Activated CD4-positive, alpha-beta T cell treated with anti-CD3 and anti-CD28 coated beads for 36 hours (primary cell): ENCODE measurements around the gene NFASC. TPM values are rescaled to one million over a fixed set of nuclear protein-coding genes. Genes with fewer than 3 reads are reported as not detected.

ENCODE experiments used
- ATAC-seq: fragments of 200-7000 bp; cut with Tn5 transposase; one replicate; pipeline ENCODE4 v1.10.0; 2021; ENCODE audit warnings: mild to moderate bottlenecking, moderate library complexity
- CTCF ChIA-PET: fragments of 350-600 bp; sonication (Branson Sonifier 250); formaldehyde crosslinking; loops from one replicate; lab custom pipeline; 2021; ENCODE audit warnings: antibody characterized with exemption; lab: Charles Lee
- POLR2A ChIA-PET: fragments of 350-600 bp; sonication (Branson Sonifier 250); formaldehyde crosslinking; loops from one replicate; lab custom pipeline; 2021; ENCODE audit warnings: antibody characterized with exemption, inconsistent platforms; lab: Charles Lee
- DNase-seq: peaks from one replicate; pipeline ENCODE4 v3.0.0-alpha.2; 2020
- H3K27ac Mint-ChIP-seq: one replicate; pipeline ENCODE4 v1.8.0; 2021; ENCODE audit warnings: mixed read lengths
- H3K27me3 Mint-ChIP-seq: one replicate; pipeline ENCODE4 v1.8.0; 2021; ENCODE audit warnings: mixed read lengths
- H3K36me3 Mint-ChIP-seq: one replicate; pipeline ENCODE4 v1.8.0; 2021; ENCODE audit warnings: low read depth, mixed read lengths
- H3K4me1 Mint-ChIP-seq: one replicate; pipeline ENCODE4 v1.8.0; 2021; ENCODE audit warnings: mixed read lengths
- H3K4me3 Mint-ChIP-seq: one replicate; pipeline ENCODE4 v1.8.0; 2021; ENCODE audit warnings: mild to moderate bottlenecking, moderate library complexity, mixed read lengths
- H3K9me3 Mint-ChIP-seq: one replicate; pipeline ENCODE4 v1.8.0; 2021; ENCODE audit warnings: low read depth, mixed read lengths
- intact Hi-C, 2 experiments: fragments of 100-400 bp; cut with DNase I in 1 of 2; cut with micrococcal nuclease in 1 of 2; formaldehyde crosslinking; loops; one replicate each; pipeline versions ENCODE4 v1.14.2 to v1.15.1; 2022 to 2024; cut with DNase I, micrococcal nuclease
- total RNA-seq, 2 experiments: library from RNA; stranded (reverse); gene quantifications; one replicate each; pipeline ENCODE4 v1.2.3, GENCODE V29; 2021

NFASC gene
- total RNA-seq, 2 experiments from 2014 or later = 0.33 to 0.48 TPM

DNA sequence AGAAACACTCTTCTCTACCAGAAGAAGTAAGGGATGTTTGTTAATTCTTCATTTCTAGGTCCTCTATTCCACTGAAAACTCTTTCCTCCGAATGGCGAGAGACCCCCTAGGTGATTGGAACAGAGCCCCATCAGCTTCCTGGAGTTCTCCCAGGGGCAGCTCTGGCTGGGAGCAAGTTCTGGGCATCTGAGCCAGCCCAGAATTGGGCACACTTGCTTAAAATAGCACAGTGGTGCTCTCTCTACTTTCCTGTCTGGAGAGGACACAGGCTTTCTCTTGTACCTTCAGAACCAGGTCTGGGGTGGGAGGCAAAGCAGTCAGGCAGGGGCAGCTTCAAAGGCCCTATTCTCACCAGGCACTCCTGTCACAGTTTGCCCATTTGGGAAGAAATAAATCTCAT lies 89.2 kb downstream of the NFASC start:
- DNase-seq (no peak), ATAC-seq (no peak)
- ChIA-PET POLR2A (no interaction called here), CTCF (interaction anchor here (0.7 to 1.5 kb wide), 3 partner anchors 18 to 1920 kb away, joined by 3 to 5 read pairs (median 5); no protein-coding TSS in a partner anchor)
- H3K4me1 Mint-ChIP-seq = no peaks in the 10 kb centered on the region
- H3K27ac Mint-ChIP-seq = no peak overlapping the region
- intact Hi-C loops = no loop called here
- peaks cover 18% of the 10 kb centered on the region for H3K27me3 Mint-ChIP-seq
- H3K9me3 Mint-ChIP-seq = no peaks in the 10 kb centered on the region
- H3K36me3 Mint-ChIP-seq = no peaks in the 10 kb centered on the region
- no peak overlapping the region for H3K4me3 Mint-ChIP-seq

DNA sequence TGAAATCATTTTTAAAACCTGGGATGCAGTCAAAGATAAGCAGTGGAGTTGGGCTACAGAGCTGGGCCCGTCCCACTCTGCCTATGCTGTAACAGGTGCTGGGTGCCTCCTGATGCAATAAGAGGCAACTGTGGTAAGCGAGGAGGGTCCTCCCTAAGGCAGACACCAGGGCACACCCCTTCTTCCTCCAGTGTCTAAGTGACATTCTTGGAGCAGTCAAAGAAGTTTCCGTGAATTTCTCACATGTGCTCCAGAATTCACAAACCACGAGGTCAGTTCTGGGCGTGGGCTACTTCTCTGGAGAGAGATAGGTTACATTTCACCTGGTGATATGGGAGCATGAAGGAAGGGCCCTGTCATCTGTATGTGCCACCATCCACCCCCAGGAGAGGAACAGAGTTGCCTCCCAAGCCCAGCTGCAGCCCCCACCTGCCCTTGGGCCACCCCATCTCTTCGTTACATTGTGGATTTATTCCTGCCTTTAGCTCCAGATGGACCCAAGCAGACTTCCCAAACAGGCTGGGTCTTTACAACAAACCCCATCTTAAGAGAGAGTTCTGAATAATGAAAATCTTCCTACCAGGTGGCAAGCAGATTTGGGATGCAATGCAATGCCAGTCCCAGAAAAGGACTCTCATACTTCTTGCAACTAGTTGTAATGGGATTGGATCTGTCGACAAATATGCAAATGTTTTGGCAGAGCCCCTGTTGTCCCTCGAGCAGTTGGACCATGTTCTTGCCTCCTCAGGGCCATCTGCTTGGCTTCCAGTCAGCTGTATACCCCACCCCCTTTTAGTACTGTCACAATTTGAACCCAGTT lies 89.9 kb downstream of the NFASC start:
- no peak overlapping the region for H3K4me3 Mint-ChIP-seq
- CTCF ChIA-PET = interaction anchor here (1.5 kb wide), 2 partner anchors 18 to 101 kb away, joined by 5 read pairs; no protein-coding TSS in a partner anchor
- ATAC-seq (no peak), DNase-seq (no peak)
- peaks cover 22% of the 10 kb centered on the region for H3K27me3 Mint-ChIP-seq
- no peaks in the 10 kb centered on the region for H3K9me3 Mint-ChIP-seq
- no peaks in the 10 kb centered on the region for H3K4me1 Mint-ChIP-seq
- no peaks in the 10 kb centered on the region for H3K36me3 Mint-ChIP-seq
- intact Hi-C loops = no loop called here
- H3K27ac Mint-ChIP-seq = no peak overlapping the region
- POLR2A ChIA-PET = no interaction called here

DNA sequence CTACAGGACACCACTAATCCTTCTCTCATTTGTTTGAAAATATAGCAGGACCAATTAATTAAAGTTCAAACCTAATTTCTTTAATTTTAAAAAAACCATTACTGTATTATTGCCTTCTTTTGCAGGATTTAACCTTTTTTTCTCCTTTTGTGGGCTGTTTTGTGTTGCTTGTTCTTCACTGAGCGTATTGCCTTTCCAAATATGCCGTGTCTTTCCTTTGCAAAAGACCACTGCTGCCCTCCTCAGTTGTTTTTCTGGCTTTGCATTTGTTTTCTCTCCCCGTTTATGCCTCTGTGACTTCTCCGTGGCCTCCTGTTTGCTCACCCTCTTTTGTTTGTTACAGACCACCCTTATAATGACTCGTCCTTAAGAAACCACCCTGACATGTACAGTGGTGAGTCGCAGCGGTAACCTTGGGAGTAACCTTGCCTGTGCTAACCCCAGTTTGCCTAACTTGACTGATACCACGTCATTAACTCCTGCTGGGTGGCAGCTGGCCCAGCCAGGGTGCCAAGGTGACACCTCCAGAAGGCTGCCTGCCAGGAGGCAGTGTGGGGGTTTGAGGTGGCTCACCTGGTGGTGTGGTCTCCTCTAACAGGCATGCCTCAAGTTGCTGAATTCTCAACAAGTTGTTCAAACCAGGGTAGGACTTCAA lies 91.2 kb downstream of the NFASC start:
- H3K4me1 Mint-ChIP-seq = no peaks in the 10 kb centered on the region

DNA sequence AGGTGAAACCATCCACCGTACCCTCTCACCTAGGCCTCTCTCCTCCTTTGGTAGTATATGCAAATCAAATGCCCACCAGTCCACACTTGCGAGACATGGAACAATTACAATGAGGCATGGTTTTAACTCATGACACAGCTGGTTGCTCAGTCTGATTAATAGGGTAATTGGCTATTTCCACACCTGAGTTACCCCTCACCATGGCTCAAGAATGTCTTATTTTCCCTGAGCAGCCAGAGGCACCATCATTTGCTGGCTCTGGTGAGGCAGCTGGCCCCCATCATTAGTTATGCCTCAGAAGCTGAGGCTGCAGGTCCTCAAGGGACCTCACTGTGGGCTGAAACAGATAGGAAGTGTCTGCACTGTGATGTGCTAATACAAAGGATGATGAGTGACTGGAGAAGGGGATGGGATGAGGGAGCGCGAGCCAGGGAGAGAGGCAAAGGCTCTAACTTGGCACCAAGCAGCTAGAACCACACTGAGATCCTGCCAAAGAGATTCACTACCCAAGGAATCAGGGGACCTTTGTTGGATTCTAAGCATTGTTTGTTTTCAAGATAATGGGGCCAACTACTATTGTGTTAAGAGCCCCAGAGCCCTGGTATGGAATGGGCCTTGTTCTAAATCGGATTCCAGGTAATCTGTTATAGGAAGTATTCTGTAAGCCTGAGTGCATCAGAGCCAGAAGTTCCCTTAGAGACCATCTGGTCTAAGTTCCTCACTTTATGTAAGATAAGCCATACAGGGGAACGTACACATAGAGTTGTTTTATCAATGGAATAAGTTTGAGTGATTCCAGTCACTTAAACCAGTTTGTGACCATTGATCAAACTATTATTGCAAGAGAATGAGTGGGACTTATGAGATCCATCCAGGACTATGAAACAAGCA lies 92.3 kb downstream of the NFASC start:
- Mint-ChIP-seq H3K4me1 (no peaks in the 10 kb centered on the region), H3K27ac (no peak overlapping the region), H3K36me3 (no peaks in the 10 kb centered on the region), H3K4me3 (no peak overlapping the region), H3K27me3 (peaks cover 17% of the 10 kb centered on the region), H3K9me3 (no peaks in the 10 kb centered on the region)
- intact Hi-C loops = no loop called here
- POLR2A ChIA-PET = no interaction called here
- ATAC-seq (no peak), DNase-seq (no peak)
- CTCF ChIA-PET = interaction anchor here (0.7 to 1.6 kb wide), 3 partner anchors 21 to 1076 kb away, joined by 3 to 4 read pairs (median 3); no protein-coding TSS in a partner anchor

More for the DNA sequence above, 91.2 kb downstream of the NFASC start:
- DNase-seq (no peak), ATAC-seq (no peak)
- POLR2A ChIA-PET = no interaction called here
- CTCF ChIA-PET = interaction anchor here (0.7 to 1.6 kb wide), 3 partner anchors 20 to 1077 kb away, joined by 3 to 4 read pairs (median 3); no protein-coding TSS in a partner anchor
- Mint-ChIP-seq H3K36me3 (no peaks in the 10 kb centered on the region), H3K27me3 (peaks cover 19% of the 10 kb centered on the region), H3K27ac (peak overlapping the region; percentile 35), H3K4me3 (no peak overlapping the region), H3K9me3 (no peaks in the 10 kb centered on the region)
- intact Hi-C loops = no loop called here

DNA sequence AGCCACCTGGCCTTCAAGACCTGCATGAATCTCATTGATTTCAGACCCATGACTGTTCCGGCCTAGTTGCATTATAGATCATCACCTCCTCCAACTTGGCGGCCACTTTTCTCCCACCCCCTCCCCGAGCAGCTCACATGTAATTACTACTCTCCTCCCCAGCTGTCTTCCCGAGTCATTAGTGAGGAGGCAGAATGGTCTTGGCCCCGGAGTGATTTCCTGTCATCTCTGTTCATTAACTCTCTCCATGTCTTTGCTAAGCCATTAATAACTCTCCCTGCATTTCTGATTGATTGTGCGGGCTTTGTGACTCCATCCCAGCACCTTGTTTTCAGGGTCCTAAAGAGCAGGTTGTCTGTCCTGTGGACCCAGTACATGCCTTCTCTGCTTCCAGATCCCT lies 96.8 kb downstream of the NFASC start:
- intact Hi-C loops = no loop called here
- no peaks in the 10 kb centered on the region for H3K9me3 Mint-ChIP-seq
- CTCF ChIA-PET = interaction anchor here (0.9 kb wide), 1 partner anchor 25 kb away, joined by 3 read pairs; no protein-coding TSS in a partner anchor

DNA sequence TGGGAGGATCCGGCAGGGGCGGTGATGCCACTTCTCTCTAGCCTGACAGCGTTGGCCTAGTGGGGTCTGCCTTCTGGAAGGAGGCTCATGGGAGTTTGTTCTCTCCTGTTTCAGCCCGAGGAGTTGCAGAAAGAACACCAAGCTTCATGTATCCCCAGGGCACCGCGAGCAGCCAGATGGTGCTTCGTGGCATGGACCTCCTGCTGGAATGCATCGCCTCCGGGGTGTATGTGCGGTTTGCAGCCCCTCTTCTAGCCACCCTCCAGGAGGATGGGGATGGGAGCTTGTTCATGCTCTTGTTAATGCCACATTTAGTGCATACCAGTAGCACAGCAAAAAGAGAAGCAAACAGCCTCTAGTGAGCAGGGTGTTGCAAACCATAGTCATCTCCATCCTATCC lies 97.5 kb downstream of the NFASC start:
- DNase-seq (no peak), ATAC-seq (no peak)
- Mint-ChIP-seq H3K27ac (no peak overlapping the region), H3K36me3 (no peaks in the 10 kb centered on the region), H3K9me3 (no peaks in the 10 kb centered on the region), H3K27me3 (peaks cover 11% of the 10 kb centered on the region), H3K4me1 (peaks cover 2% of the 10 kb centered on the region), H3K4me3 (no peak overlapping the region)
- ChIA-PET CTCF (interaction anchor here (1.0 kb wide), 1 partner anchor 93 kb away, joined by 3 read pairs; no protein-coding TSS in a partner anchor), POLR2A (no interaction called here)
- intact Hi-C loops = no loop called here

More for the DNA sequence above, 96.8 kb downstream of the NFASC start:
- no peak overlapping the region for H3K4me3 Mint-ChIP-seq
- no peak for ATAC-seq
- H3K27ac Mint-ChIP-seq = no peak overlapping the region
- no peaks in the 10 kb centered on the region for H3K36me3 Mint-ChIP-seq
- H3K4me1 Mint-ChIP-seq = peaks cover 2% of the 10 kb centered on the region
- POLR2A ChIA-PET = no interaction called here
- H3K27me3 Mint-ChIP-seq = peaks cover 13% of the 10 kb centered on the region
- DNase-seq = no peak

DNA sequence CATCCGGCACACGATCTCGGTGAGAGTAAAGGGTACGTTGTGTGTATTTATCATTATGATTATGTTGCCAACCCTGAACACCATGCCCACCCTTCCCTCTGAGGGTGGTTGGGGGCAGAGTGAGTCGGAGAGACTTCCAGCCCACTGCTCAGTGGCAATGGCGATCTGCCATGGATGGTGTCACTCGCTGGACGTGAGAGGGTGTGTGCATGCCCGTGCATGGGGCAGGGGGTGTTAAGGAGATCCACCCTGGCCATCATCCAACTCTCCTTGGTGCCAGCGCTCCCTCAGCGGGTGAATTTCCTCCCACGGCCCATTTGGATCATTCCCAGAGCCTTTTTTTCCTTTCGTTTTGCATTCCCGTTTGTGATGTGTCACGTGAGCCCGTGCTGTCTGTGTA lies 98.3 kb downstream of the NFASC start:
- ATAC-seq = no peak
- Mint-ChIP-seq H3K4me1 (peaks cover 2% of the 10 kb centered on the region), H3K36me3 (no peaks in the 10 kb centered on the region), H3K4me3 (no peak overlapping the region), H3K9me3 (no peaks in the 10 kb centered on the region), H3K27ac (no peak overlapping the region), H3K27me3 (peaks cover 10% of the 10 kb centered on the region)
- ChIA-PET CTCF (no interaction called here), POLR2A (no interaction called here)
- DNase-seq = no peak
- intact Hi-C loops = no loop called here

DNA sequence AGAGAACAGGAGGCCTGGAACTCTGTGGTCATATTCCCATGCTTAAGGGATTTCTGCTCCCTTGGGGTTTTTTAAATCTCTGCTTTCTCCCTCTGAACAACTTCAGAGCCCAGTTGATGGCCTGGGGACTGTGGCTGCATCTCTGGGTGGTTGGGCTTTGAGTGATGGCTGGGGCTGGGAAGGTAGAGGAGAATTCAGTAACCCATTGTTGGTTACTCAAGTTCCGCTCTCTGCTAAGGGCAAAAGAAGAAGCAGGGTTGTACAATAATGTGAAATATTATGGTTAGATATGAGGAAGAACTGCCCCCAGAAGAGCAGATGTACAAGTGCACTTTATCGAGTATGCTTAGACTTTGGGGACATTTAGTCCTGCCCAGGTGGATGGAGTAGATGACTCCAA lies 100.3 kb downstream of the NFASC start:
- no peak overlapping the region for H3K4me3 Mint-ChIP-seq
- H3K27me3 Mint-ChIP-seq = peaks cover 4% of the 10 kb centered on the region
- peaks cover 2% of the 10 kb centered on the region for H3K4me1 Mint-ChIP-seq
- DNase-seq (no peak), ATAC-seq (no peak)
- no peak overlapping the region for H3K27ac Mint-ChIP-seq
- H3K36me3 Mint-ChIP-seq = no peaks in the 10 kb centered on the region
- ChIA-PET POLR2A (no interaction called here), CTCF (no interaction called here)
- intact Hi-C loops = no loop called here
- H3K9me3 Mint-ChIP-seq = no peaks in the 10 kb centered on the region

DNA sequence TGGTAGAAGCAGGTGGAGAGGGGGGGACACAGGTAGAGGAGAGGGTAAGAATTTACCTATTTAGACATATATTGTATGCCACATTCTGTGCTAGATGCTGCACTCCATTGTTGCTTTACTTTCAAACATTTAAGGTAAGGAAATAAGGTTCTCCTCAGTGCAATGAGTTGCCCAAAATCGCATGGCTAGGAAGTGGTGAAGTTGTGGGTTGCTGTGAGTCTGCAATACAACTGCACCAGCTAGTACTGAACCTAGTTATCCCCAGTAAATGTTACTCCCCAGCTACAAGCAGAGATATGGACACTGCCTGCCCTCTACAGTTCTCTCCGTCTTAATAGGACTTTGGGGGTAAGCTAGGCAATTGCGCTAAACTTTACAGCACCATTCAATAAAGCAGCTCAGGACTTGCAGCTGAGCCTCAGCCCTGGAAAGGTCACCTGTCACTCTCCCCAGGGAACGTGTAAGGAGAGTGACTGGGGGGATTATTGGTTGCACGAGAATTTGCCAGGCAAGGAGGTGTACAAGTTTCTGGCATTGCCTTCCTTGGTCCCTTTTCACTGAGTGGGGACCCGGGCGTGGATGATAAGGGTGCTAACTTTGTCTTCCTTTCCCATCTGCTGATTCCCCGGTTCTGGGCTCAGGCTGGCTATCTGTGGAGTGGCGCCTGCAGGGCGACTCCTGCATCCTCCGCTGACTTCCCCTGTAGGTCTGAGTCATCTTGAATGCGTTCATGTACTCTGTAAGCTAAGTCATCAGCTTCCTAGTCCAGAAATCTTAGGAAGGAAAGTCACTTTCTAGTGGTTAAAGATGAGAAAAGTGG lies 101.1 kb downstream of the NFASC start:
- Mint-ChIP-seq H3K27me3 (peaks cover 4% of the 10 kb centered on the region), H3K4me3 (no peak overlapping the region), H3K27ac (no peak overlapping the region), H3K9me3 (no peaks in the 10 kb centered on the region), H3K36me3 (no peaks in the 10 kb centered on the region), H3K4me1 (peaks cover 2% of the 10 kb centered on the region)
- CTCF ChIA-PET = interaction anchor here (0.6 to 7.1 kb wide), 4 partner anchors 17 to 197 kb away, joined by 3 to 42 read pairs (median 12); no protein-coding TSS in a partner anchor
- POLR2A ChIA-PET = no interaction called here
- no peak for DNase-seq
- intact Hi-C loops = no loop called here
- ATAC-seq = peak; percentile 47

DNA sequence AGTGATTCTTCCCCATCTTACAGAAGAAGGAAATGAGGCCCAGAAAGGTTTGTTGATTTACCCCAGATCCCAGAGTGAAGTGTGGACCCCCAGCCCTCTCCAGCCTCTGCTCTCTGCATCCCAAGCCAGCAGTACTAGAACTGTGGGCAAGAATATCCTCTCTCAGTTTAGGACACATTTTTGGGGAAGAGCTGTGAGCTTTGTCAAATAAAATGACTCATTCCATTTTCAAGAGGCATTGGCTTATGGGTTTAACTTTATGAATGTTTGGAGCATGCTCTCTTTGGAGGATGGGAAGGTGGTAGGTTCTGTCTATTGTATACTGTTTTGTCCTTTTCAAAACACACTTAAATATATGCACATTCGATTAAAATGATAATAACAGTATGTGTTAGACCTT lies 101.8 kb downstream of the NFASC start:
- H3K27ac Mint-ChIP-seq = no peak overlapping the region
- ATAC-seq (no peak), DNase-seq (no peak)
- POLR2A ChIA-PET = no interaction called here
- H3K4me3 Mint-ChIP-seq = no peak overlapping the region
- no peaks in the 10 kb centered on the region for H3K9me3 Mint-ChIP-seq
- peaks cover 4% of the 10 kb centered on the region for H3K27me3 Mint-ChIP-seq
- peaks cover 2% of the 10 kb centered on the region for H3K4me1 Mint-ChIP-seq
- CTCF ChIA-PET = interaction anchor here (0.6 to 7.1 kb wide), 5 partner anchors 16 to 197 kb away, joined by 3 to 42 read pairs (median 4); no protein-coding TSS in a partner anchor
- intact Hi-C loops = no loop called here
- H3K36me3 Mint-ChIP-seq = no peaks in the 10 kb centered on the region
